ACHN (cell line): ENCODE measurements around the gene DBNDD1.

ENCODE experiments used
- DNase-seq: peaks from one replicate; pipeline ENCODE4 v3.0.0-alpha.2; 2015
- in situ Hi-C: cut with HindIII; loops from 2 replicates; pipeline ENCODE4 v1.10.0; 2017; ENCODE audit warnings: low sequenced_read_pairs, low pct_ligation_motif_present, low pct_unique_long_range_greater_than_20kb

Gene DBNDD1

DNA sequence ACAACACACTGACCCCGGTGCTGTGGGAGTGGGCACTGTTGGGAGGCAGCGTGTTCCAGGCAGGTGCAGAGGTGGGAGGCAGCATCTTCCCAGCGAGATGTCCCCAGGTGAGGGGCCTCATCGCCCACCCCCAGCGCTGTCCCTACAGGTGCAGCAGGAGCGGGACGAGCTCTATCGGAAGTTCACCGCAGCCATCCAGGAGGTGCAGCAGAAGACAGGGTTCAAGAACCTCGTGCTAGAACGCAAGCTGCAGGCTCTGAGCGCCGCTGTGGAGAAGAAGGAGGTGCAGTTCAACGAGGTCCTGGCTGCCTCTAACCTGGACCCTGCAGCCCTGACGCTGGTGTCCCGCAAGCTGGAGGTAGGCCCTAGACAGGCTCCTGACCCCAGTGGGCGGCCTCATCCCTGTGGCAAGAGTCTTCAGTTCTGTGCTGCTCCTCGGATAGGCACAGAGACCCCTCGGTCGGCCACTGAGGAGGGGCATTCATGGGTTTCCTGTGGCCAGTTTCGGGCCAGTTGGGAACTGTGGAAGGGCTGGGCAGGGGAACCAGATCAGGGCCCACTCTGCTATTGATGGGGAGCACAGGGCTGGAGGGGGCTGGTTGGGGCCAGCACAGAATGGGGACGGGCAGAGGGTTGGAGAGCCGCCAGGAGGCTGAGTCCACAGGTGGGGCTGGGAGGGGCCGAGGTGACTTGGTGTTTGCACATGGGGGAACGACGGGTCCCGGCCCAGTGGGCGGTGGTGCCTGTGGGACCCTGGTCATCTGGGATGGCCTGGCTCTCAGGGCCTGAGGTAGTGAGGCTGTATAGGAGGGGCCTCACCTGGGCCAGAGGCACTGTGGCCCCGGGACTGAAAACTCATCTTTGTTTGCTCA lies 21.1 kb upstream of the DBNDD1 start:
- in situ Hi-C loops, result no loop called here
- no peak for DNase-seq

DNA sequence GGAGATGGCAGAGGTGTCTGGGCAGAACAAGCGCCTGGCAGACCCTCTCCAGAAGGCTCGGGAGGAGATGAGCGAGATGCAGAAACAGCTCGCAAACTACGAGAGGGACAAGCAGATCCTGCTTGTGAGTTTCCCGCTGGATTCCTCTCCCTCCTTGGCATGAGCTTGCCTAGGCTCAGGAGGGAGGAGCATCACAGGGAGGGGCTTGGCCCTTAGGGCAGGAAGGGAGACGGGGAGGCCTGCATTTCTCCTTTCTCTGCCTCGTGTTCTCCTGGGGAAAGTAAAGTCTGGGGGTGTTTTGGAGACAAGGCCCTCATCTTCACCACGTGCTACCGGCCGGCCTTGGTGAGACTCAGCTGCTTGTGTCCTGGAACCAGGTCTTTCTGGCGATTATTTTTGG lies 18.0 kb upstream of the DBNDD1 start:
- in situ Hi-C loops, result no loop called here
- DNase-seq, result no peak

DNA sequence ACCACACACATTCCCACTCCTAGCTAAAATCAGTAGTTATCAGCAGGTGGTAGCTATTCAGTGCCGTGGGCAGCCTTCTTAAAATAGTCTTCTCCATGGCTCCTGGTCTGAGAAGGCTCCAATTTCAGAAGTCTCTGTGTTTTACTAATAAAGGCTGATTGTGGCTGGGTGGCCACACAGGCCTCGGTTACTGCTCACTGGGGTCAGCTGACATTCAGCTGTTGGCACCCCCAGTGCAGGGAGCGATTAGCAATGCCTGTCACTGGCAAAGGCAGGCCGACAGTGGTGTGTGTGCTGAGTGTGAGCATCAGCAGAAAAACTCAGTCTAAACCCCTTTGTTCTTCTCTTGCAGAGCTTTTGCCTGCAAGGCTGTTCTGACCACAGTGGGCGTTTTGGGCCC lies 16.6 kb upstream of the DBNDD1 start:
- in situ Hi-C loops, result no loop called here
- no peak for DNase-seq

DNA sequence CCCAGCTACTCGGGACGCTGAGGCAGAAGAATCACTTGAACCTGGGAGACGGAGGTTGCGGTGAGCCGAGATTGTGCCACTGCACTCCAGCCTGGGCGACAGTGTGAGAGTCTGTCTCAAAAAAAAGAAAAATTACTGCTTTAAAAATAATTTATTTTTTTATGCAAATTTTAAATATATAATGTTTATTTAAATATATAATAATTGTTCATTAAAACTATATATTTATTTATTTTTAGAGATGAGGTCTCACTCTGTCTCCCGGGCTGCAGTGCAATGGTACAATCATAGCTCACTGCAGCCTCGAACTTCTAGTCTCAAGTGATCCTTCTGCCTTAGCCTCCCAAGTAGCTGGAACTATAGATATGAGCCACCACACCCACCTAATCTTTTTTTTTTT lies 15.2 kb upstream of the DBNDD1 start:
- in situ Hi-C loops, result no loop called here
- no peak for DNase-seq

DNA sequence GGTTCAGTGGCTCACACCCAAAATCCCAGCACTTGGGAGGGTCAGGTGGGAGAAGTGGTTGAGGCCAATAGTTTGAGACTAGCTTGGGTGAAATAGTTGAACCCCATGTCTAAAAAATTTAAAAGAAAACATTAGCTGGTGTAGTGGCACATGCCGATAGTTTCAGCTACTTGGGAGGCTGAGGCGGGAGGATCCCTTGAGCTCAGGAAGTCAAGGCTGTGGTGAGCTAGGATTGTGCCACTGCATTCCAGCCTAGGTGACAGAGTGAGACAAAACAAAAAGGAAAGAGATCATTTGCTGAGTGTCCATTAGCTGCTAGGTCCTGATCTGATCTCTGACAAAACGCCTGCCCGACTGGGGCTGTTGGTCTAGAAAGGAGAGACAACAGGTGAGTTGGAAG lies 14.1 kb upstream of the DBNDD1 start:
- in situ Hi-C loops, result no loop called here

DNA sequence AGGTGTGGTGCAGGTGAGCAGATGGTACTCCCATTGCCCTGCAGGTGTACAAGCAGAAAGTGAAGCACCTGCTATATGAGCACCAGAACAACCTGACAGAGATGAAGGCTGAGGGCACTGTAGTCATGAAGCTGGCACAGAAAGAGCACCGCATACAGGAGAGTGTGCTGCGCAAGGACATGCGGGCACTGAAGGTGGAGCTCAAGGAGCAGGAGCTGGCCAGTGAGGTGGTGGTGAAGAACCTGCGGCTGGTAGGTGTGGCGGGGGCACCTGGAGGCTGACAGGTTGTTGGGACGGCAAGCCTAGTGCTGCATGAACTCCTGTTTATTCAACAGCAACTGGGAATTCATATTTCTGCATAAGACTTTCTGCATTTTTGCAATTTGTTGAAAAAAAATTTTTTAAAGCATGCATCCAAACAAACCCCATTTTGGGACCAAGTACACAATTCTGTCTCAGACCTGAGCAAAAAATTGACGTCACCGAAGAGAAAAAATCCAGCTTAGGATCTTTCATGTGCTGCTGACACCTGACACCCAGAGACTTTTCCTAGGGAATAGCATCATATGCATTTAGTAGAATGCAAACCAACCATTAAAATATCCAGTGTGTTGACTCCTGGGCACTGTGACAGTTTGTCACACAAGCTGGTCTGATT lies 13.5 kb upstream of the DBNDD1 start:
- DNase-seq, result peak; percentile 28
- in situ Hi-C loops, result no loop called here

More for the DNA sequence above, 14.1 kb upstream of the DBNDD1 start:
- no peak for DNase-seq

DNA sequence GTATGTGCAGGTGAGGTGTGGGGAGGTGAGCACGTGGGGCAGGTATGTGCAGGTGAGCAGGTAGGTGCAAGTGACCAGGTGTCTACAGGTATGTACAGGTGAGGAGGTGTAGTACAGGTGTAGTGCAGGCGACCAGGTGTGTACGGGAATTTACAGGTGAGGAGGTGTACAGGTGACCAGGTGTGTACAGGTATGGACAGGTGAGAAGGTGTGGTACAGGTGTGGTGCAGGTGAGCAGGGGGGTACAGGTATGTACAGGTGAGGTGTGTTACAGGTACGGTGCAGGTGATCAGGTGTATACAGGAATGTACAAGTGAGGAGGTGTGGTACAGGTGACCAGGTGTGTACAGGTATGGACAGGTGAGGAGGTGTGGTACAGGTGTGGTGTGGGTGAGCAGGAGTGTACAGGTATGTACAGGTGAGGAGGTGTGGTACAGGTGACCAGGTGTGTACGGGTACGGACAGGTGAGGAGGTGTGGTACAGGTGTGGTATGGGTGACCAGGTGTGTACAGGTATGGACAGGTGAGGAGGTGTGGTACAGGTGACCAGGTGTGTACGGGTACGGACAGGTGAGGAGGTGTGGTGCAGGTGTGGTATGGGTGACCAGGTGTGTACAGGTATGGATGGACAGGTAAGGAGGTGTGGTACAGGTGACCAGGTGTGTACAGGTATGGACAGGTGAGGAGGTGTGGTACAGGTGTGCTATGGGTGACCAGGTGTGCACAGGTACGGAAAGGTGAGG lies 12.8 kb upstream of the DBNDD1 start:
- in situ Hi-C loops, result no loop called here
- no peak for DNase-seq

DNA sequence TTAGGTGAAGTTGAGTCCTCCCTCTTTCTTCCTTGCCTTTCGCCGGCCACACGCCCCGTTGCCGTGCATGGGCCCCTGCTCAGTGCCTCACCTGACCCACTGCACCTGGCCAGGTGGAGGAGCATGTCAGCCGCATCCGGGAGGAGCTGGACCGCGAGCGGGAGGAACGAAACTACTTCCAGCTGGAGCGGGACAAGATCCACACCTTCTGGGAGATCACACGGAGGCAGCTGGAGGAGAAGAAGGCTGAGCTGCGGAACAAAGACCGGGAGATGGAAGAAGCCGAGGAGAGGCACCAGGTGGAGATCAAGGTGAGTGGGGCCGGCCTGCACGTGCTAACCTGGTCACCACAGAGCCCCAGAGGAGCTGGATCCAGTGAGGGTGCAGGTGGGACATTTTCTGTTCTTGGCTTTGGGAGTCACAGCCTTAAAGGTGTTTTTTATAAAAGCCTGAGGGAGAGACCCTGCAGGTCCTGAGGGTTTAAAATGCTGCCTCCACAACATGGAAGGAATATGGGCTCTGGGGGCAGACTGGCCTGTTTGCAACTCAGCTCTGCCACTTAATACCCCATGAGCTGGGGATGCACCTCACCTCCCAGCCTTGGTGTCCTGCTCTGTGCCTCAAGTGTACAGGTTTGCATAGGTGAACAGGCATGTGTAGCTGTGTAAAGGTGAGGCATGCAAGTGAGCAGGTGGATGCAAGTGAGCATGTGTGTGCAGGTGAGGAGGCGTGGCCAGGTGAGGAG lies 12.1 kb upstream of the DBNDD1 start:
- in situ Hi-C loops, result no loop called here
- DNase-seq, result no peak

DNA sequence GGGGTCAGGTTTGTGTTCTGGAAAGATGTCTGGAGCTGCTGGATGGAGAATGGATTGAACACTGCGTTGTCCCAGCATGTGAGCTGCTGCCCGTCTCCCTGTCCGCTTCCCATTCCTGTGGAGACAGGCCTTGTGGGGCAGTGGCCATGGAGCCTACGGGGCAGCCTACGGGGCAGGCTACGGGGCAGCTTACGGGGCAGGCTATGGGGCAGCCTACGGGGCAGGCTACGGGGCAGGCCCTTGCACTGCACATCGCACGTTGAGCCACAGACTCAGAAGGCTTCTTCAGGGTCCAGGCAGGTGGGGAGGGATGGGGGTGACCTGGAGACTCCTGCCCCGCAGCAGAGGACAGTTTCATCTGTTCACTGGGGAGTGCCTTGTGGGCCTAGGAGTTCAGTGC lies 9.7 kb upstream of the DBNDD1 start:
- no peak for DNase-seq
- in situ Hi-C loops, result no loop called here

DNA sequence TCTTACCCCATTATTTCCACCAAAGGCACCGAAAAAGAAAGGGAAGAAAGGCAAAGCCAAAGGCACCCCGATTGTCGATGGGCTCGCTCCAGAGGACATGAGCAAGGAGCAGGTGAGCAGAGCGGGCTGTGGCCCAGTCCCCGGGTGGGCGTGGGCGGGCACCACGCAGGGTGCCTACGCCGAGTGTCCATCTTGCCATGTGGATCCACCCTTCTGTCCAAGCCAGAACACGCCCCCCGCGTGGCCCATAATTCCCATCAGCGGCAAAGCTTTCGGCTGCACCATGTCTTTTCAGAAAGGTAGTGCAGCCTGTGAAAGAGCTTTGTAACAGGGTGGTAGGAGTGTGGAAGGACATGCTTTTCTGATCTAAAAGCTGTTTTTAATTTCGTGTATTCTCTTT lies 8.4 kb upstream of the DBNDD1 start:
- in situ Hi-C loops, result no loop called here
- DNase-seq, result no peak

DNA sequence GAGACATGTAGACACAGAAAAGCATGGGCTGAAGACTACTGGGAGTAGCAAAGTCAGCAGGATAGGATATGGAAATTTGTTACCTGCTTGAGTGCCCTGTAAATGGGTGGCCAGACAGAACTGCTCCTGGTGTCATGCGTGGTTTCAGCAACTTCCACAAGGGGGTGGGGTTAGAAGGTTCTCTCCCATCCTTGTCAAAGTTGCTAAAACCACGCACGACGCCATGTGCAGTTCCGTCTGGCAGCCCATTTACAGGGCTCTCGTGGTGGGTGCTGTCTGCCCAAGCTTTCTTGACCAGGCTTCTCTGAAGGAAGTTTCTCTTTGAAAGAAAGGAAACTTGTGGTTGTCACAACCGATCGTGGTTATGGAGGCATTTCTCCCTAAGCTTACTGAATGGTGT lies 6.9 kb upstream of the DBNDD1 start:
- in situ Hi-C loops, result no loop called here
- peak; percentile 27 for DNase-seq

DNA sequence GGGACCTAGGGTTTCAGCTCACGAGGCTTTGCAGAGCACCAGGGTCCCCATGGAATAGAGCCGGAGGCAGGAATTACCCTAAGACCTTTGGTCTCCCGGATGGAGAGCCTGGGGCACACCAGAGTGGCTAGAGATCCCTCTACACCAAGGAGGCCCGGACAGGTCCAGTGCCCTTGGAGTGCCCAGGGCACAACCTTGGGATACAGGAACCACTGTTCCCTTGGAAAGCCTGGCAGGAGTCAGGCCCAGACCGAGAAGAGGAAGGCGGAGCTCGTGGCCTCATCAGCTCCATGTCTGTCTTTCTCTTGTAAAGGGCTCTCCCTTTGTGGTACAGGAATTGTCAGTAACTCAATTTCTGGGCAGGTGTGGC lies 3.8 kb upstream of the DBNDD1 start:
- DNase-seq, result no peak
- in situ Hi-C loops, result no loop called here

DNA sequence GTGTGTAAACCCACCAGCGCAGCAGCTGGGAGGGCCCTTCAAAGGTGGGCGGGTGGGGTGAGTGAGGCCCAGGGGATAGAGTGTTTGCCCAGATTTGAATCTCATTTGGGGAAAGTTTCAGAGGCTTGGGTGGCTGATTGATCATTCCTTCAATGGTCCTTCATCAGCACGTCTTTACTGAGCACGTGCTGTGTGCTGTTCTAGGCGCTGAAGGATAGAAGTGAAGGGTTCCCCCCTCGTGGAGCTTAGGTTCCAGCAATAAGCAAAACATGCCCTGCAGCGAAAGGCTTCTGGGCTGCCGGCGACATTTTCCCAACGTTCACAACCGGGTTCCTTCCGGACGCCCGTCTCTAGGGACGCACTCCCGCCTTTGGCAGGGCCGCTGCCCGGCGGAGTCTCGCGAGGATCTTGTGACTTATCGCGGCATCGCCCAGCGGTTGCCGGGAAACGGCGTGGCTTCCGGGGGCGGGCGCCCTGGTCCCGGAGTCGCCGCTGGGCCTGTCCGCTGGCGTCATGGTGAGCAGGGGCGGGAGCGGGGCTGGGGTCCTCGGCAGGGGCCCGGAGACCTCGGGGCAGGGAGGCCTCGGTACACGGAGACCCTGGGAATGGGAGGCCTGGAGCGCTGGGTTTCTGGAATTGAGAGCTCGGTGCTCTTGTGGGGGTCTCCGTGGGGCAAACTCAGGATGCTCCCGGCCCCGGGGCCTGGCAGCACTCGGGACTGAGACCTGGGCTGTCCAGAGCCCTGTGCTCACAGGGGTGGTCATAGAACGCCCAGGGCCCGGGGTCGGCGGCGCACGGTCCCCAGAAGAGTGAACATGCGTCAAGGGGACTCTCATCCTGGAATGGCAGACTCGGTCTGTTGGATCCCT lies 3.2 kb upstream of the DBNDD1 start:
- peak; percentile 95 for DNase-seq
- in situ Hi-C loops, result no loop called here

DNA sequence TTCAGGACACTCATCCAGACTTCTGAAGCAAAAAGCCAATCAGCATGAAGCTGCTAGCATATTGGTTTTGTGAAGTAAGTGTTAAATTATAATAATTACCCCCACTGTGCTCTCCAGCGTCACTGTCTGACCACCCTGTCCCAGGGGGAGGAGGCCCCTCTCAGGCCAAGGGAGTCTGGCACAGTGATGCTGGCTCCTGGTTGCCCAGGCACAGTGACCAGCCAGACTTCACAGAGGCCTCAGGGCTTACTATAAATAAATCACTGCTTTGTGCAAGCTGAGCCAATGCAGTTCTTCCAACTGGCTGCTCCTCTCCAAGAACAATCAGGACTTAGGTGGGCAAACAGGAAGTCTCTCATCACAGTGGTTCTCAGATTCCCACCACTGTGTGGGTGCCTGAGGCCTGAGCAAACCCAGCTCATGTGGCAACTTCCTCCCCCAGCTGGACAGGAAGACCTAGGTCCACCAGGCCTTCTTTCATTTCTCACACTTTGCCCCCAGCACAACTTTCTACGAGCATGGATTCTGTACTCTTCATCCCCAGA lies 1.7 kb upstream of the DBNDD1 start:
- no peak for DNase-seq
- in situ Hi-C loops, result no loop called here

DNA sequence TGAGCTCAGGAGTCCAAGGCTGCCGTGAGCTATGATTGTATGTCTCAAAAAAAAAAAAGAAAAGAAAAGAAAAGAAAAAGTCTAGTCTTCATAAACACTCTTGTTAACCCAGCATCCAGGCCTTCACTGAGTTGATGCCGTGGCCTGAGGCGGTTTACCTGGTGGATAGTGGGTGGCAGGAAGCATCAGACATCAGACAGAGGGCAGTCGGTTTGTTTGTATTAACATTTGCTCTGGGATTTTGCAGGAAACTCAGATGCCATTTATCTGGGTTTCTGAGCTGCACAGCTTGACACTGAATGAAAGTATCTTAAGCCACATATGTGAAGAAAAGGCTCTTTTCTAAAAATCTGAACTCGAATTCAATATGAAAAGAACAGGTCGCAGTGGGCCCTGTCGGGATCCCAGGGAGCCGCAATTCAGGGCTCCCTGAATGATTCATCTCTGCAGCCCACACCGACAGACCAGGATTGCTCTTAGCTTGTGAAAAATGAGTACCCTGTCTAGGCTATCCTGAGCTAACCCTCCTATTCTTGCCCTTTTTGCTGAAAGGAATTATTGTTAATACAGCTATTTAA lies 1.1 kb upstream of the DBNDD1 start:
- in situ Hi-C loops, result no loop called here
- DNase-seq, result no peak

DNA sequence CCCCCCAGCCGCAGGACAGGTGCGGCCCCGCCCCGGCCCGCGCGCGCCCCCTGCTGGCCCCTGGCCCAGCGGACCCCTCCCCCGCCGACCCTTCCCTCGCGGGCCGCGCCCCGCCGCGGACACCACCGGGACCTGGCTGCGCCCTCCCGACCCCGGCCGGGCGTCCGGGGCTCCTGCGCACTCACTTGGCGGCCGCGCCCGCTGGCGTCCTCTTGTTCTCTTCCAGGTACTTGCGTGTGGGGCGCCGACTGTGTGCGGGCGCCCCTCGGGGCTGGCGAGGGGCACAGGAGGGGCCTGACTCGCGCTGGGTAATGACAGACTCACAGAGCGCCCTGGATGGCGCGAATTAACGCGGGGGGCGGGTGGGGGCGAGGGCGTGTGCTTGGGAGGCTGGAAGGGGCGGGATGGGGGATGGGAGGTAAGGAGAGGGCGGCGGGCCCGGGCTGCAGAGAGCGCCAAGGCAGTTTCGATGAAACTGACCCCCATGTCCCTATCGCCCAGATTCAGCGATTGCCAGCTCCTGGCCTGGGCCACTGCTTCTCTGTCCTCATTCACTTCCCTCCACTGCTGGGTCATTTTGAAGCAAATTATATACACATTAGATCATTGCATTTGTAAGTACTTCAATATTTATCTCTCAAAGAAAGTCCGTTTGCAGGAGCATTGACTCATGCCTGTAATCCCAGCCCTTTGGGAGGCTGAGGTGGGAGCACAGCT lies 445 bp upstream of the DBNDD1 start:
- peak; percentile 58 for DNase-seq
- in situ Hi-C loops, result no loop called here

DNA sequence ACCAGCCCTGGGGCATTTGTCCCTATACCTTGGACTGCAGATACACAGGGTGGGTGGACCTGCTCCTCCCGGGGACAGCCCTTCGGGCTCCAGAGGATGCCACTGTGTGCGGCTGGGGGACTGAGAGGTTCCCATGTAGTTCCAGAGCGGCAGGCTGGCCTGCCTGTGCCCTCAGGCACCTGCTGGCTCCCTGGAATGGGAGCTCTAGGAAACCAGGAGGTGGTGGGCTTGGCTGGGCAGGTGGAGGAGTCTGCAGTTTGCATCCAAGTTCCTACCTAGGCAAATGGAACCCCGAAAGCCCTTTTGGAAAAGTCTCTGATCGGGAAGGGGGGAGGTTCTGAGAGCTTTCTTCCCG lies 982 bp downstream of the DBNDD1 start:
- DNase-seq, result no peak
- in situ Hi-C loops, result no loop called here
